ENCODE data around the gene GPR55. TPM values are rescaled to one million over a fixed set of nuclear protein-coding genes. Genes with fewer than 3 reads are reported as not detected.

GPR55 gene
- total and polyA plus RNA-seq, 10 donors: 0.86 to 6.8 (median 3.1) TPM

DNA sequence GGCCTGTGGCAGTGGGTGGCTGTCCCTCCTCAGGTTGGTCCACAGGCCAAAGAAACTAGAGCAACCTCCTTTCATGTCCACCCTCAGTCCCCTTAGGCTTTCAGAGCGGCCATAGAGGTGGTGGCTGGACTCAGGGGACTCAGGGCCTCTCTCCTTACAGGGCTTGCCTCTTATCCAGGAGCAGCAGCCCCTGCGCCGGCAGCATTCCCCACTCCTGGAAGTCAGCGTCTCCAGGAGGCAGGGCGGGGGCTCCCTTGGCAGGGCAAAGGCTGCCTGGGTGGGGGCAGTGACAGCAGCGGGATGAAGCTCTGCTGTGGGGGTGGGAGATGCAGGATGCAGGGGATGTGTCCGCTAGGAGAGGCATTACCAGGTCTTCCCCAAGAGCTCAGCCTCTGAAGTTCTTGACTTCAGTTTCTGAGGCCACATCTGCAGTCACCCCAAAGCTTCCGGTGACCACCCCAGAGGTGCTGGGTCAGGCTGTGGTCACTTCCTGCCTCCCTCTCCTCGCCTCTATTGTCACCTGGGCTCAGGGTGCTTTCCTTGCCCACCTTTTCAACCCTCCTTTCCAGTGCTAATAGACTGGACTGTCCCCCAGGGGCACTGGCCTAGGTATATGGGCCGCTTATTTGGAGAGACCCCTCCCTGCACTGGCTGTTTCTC, 8.6 kb upstream of the GPR55 start:
- Histone ChIP-seq H3K27me3 (replicated peaks in 1 of 7) (peaks cover 0 to 27% (median 0%) of the 10 kb centered on the region in 7 donors), H3K9me3 (peaks cover 0 to 36% (median 25%) of the 10 kb centered on the region in 8 donors), H3K4me3 (no peak overlapping the region), H3K4me1 (peaks cover 0 to 29% (median 5%) of the 10 kb centered on the region in 6 donors), H3K27ac (peak overlapping the region in 1 of 8 donors; percentile 33), H3K36me3 (no peaks in the 10 kb centered on the region)
- WGBS, 5 donors: 79 to 88% (median 82%) methylated on average over 5 to 10 of the region's 10 CpGs
- peak; percentile 59 for DNase-seq
- intact Hi-C loops (cut with DNase I; ENCODE audit: low total_unique reads): no loop called here
- TF ChIP-seq, protein P1, sequence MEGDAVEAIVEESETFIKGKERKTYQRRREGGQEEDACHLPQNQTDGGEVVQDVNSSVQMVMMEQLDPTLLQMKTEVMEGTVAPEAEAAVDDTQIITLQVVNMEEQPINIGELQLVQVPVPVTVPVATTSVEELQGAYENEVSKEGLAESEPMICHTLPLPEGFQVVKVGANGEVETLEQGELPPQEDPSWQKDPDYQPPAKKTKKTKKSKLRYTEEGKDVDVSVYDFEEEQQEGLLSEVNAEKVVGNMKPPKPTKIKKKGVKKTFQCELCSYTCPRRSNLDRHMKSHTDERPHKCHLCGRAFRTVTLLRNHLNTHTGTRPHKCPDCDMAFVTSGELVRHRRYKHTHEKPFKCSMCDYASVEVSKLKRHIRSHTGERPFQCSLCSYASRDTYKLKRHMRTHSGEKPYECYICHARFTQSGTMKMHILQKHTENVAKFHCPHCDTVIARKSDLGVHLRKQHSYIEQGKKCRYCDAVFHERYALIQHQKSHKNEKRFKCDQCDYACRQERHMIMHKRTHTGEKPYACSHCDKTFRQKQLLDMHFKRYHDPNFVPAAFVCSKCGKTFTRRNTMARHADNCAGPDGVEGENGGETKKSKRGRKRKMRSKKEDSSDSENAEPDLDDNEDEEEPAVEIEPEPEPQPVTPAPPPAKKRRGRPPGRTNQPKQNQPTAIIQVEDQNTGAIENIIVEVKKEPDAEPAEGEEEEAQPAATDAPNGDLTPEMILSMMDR (IDR thresholded peaks at IDR 0.05 in 8 of 11, conservative IDR thresholded peaks at IDR 0.05 in 3 of 11): no peak

DNA sequence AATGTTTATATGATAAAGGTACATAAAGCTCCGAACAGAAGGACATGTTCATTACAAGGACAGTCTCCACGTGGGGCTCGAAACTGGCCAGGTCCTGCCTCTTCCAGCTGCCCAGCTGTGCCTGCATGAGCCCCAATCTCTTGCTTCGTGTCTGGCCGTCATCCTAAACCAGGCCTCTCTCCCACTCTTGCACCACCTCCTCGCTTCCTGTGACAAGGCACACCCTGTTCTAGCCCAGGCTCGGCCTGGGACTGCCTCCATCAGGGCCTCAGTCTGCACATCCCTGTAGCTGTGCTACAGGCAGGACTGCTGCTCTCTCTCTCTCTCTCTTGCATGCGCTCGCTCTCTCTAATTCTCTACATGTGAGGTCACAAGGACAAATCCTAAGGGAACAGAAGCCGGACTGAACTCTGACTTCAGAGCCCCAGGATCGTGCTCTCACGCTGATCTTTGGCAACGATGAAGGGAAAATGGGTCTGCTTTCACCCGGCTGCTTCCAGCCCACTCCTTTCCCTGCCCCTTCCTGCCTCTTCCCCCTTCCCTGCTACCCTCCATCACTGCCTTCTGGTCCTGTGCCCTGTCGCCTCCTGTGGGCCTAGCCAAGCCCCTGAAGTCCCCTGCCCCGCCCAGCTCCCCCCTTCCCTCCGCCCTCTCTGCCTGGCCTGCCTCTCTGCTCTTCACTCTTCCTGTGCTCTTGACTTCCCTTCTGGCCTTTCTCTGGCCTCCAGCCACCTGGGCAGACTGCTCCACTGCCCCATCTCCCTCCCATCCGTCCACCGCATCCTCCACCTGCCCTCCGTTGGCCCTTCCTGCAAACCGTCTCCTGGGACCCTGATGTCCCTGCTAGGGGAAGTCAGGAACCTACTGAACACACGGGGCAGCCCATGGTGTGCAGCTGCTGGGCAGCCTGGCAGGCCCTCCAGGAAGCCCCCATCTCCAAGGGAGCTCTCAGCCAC, 7.8 kb upstream of the GPR55 start:
- H3K9me3 ChIP-seq: peaks cover 0 to 28% (median 24%) of the 10 kb centered on the region in 8 donors
- peaks cover 0 to 27% (median 0%) of the 10 kb centered on the region in 7 donors for H3K27me3 ChIP-seq (replicated peaks in 1 of 7)
- peak; percentile 68 for DNase-seq
- H3K4me1 ChIP-seq: peaks cover 0 to 29% (median 5%) of the 10 kb centered on the region in 6 donors
- 53 to 69% (median 60%) methylated on average over 22 of the region's 22 CpGs for WGBS, 5 donors
- H3K36me3 ChIP-seq: no peaks in the 10 kb centered on the region
- TF ChIP-seq POLR2A (IDR thresholded peaks at IDR 0.05) (no peak), POLR2AphosphoS5 (IDR thresholded peaks at IDR 0.05) (peak; percentile 25 to 37 (median 28))
- TF ChIP-seq, protein P1 (IDR thresholded peaks at IDR 0.05 in 8 of 11, conservative IDR thresholded peaks at IDR 0.05 in 3 of 11): no peak
- H3K27ac ChIP-seq: peak overlapping the region in 2 of 8 donors; percentile 33 to 62
- no peak overlapping the region for H3K4me3 ChIP-seq
- intact Hi-C loops (cut with DNase I; ENCODE audit: low total_unique reads): no loop called here

DNA sequence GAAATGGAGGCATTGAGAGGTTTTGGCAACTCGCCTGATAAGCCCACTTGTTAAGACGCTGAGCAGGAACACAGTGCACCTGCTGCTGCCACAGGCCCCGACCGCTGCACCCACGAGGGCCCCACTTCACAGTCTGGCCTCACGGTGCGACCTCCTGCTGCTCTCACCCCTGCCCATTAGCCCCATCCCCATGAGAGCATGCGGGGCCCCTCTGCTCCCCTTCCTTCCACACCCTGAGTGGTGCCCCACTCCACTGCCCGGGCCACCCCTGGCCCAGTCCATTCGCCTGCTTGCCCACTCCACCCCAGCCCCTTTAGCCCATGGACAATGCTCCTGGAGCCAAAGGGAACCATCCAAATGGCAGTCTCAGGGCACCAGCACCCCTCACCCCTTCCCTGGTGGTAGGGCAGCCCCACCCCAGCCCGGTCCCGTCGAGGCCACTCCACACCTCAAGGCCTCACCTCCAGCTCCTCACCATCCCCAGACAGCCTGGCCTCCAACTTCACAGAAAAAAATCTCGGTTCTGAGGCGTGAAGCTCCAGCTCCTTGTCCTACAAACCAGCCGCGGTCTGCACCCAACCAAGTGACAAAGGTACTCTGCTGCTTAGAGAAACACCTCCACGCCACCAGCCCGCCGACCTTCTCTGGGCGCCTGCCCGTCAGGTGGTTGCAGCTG, 6.7 kb upstream of the GPR55 start:
- H3K4me3 ChIP-seq: no peak overlapping the region
- peaks cover 0 to 17% (median 13%) of the 10 kb centered on the region in 8 donors for H3K9me3 ChIP-seq
- peaks cover 0 to 29% (median 5%) of the 10 kb centered on the region in 6 donors for H3K4me1 ChIP-seq
- H3K36me3 ChIP-seq: no peaks in the 10 kb centered on the region
- peaks cover 0 to 27% (median 0%) of the 10 kb centered on the region in 7 donors for H3K27me3 ChIP-seq (replicated peaks in 1 of 7)
- TF ChIP-seq POLR2AphosphoS5 (IDR thresholded peaks at IDR 0.05): no peak
- TF ChIP-seq, protein P1 (IDR thresholded peaks at IDR 0.05 in 8 of 11, conservative IDR thresholded peaks at IDR 0.05 in 3 of 11): no peak
- TF ChIP-seq POLR2A (IDR thresholded peaks at IDR 0.05): no peak
- peak overlapping the region in 2 of 8 donors; percentile 22 to 62 for H3K27ac ChIP-seq
- intact Hi-C loops (cut with DNase I; ENCODE audit: low total_unique reads): no loop called here
- WGBS, 5 donors: 70 to 89% (median 75%) methylated on average over 20 to 22 of the region's 22 CpGs
- DNase-seq: peak; percentile 80
